ENCODE results near the gene CLASRP.
"Not testable (repeated sequence)": the region's sequence is repeated elsewhere in the genome, so short reads cannot be mapped to it uniquely, and the experiment has no call there.

DNA sequence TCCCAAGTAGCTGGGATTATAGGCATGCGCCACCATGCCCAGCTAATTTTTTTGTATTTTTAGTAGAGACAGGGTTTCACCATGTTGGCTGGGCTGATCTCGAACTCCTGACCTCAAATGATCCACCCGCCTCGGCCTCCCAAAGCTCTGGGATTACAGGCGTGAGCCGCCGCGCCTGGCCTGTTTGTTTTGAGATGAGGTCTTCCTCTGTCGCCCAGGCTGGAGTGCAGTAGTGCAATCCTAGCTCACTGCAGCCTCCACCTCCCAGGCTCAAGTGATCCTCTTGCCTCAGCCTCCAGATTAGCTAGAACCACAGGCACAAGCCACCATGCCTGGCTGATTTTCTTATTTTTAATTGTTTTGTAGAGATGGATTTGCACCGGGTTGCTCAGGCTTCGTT lies 67.5 kb downstream of the CLASRP start:
- not testable (repeated sequence) for TF ChIP-seq POLR2A (IDR thresholded peaks at IDR 0.05)
- TF ChIP-seq, protein P1, sequence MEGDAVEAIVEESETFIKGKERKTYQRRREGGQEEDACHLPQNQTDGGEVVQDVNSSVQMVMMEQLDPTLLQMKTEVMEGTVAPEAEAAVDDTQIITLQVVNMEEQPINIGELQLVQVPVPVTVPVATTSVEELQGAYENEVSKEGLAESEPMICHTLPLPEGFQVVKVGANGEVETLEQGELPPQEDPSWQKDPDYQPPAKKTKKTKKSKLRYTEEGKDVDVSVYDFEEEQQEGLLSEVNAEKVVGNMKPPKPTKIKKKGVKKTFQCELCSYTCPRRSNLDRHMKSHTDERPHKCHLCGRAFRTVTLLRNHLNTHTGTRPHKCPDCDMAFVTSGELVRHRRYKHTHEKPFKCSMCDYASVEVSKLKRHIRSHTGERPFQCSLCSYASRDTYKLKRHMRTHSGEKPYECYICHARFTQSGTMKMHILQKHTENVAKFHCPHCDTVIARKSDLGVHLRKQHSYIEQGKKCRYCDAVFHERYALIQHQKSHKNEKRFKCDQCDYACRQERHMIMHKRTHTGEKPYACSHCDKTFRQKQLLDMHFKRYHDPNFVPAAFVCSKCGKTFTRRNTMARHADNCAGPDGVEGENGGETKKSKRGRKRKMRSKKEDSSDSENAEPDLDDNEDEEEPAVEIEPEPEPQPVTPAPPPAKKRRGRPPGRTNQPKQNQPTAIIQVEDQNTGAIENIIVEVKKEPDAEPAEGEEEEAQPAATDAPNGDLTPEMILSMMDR (IDR thresholded peaks at IDR 0.05): not testable (repeated sequence)
